ENCODE results near the gene RBMS3. TPM values are rescaled to one million over a fixed set of nuclear protein-coding genes. Genes with fewer than 3 reads are reported as not detected.
A peak's percentile ranks its signal among the peaks of the same experiment; 100 is the strongest.

RBMS3 gene
- total RNA-seq, 1 donor from 2014 or later = 47.6 TPM

- no peaks in the 10 kb centered on the region for H3K27me3 Mint-ChIP-seq (ENCODE audit: low read depth)
- TF ChIP-seq CTCF (IDR thresholded peaks at IDR 0.05) = no peak
- peaks cover 13% of the 10 kb centered on the region for H3K4me1 Mint-ChIP-seq (ENCODE audit: low read depth)
- H3K4me3 Mint-ChIP-seq (ENCODE audit: unreplicated experiment) = no peak overlapping the region
- H3K9me3 Mint-ChIP-seq (ENCODE audit: low read depth) = peaks cover 10% of the 10 kb centered on the region
- DNase-seq (ENCODE audit: low spot score) = no peak
- H3K36me3 Mint-ChIP-seq (ENCODE audit: low read depth) = peaks cover 11% of the 10 kb centered on the region
- H3K27ac Mint-ChIP-seq (ENCODE audit: unreplicated experiment) = no peak overlapping the region
Measured at GRCh38 chr3:29777869-29778268, 497.0 kb downstream of the RBMS3 start.

- Mint-ChIP-seq H3K36me3 (ENCODE audit: low read depth) (peaks cover 2% of the 10 kb centered on the region), H3K4me3 (ENCODE audit: unreplicated experiment) (no peak overlapping the region), H3K4me1 (ENCODE audit: low read depth) (no peaks in the 10 kb centered on the region), H3K27ac (ENCODE audit: unreplicated experiment) (no peak overlapping the region), H3K9me3 (ENCODE audit: low read depth) (peaks cover 18% of the 10 kb centered on the region), H3K27me3 (ENCODE audit: low read depth) (no peaks in the 10 kb centered on the region)
- DNase-seq (ENCODE audit: low spot score) = no peak
- no peak for TF ChIP-seq CTCF (IDR thresholded peaks at IDR 0.05)
Measured at GRCh38 chr3:29789686-29790085, 508.8 kb downstream of the RBMS3 start.

GRCh38 chr3:29796808-29797207, 515.9 kb downstream of the RBMS3 start:
- no peaks in the 10 kb centered on the region for H3K27me3 Mint-ChIP-seq (ENCODE audit: low read depth)
- no peaks in the 10 kb centered on the region for H3K9me3 Mint-ChIP-seq (ENCODE audit: low read depth)
- no peak for TF ChIP-seq CTCF (IDR thresholded peaks at IDR 0.05)
- no peak overlapping the region for H3K4me3 Mint-ChIP-seq (ENCODE audit: unreplicated experiment)
- H3K27ac Mint-ChIP-seq (ENCODE audit: unreplicated experiment) = no peak overlapping the region
- DNase-seq (ENCODE audit: low spot score) = no peak
- H3K36me3 Mint-ChIP-seq (ENCODE audit: low read depth) = peaks cover 2% of the 10 kb centered on the region
- H3K4me1 Mint-ChIP-seq (ENCODE audit: low read depth) = peaks cover 17% of the 10 kb centered on the region

GRCh38 chr3:29802057-29802456, 521.2 kb downstream of the RBMS3 start:
- Mint-ChIP-seq H3K4me3 (ENCODE audit: unreplicated experiment) (no peak overlapping the region), H3K36me3 (ENCODE audit: low read depth) (no peaks in the 10 kb centered on the region), H3K9me3 (ENCODE audit: low read depth) (no peaks in the 10 kb centered on the region), H3K27ac (ENCODE audit: unreplicated experiment) (peak overlapping the region; percentile 32), H3K4me1 (ENCODE audit: low read depth) (peaks cover 36% of the 10 kb centered on the region), H3K27me3 (ENCODE audit: low read depth) (no peaks in the 10 kb centered on the region)
- TF ChIP-seq CTCF (IDR thresholded peaks at IDR 0.05) = no peak
- DNase-seq (ENCODE audit: low spot score) = no peak

- no peaks in the 10 kb centered on the region for H3K36me3 Mint-ChIP-seq (ENCODE audit: low read depth)
- no peak for DNase-seq (ENCODE audit: low spot score)
- peaks cover 36% of the 10 kb centered on the region for H3K4me1 Mint-ChIP-seq (ENCODE audit: low read depth)
- no peak overlapping the region for H3K4me3 Mint-ChIP-seq (ENCODE audit: unreplicated experiment)
- no peak overlapping the region for H3K27ac Mint-ChIP-seq (ENCODE audit: unreplicated experiment)
- no peak for TF ChIP-seq CTCF (IDR thresholded peaks at IDR 0.05)
- no peaks in the 10 kb centered on the region for H3K9me3 Mint-ChIP-seq (ENCODE audit: low read depth)
- no peaks in the 10 kb centered on the region for H3K27me3 Mint-ChIP-seq (ENCODE audit: low read depth)
Measured at GRCh38 chr3:29804044-29804443, 523.2 kb downstream of the RBMS3 start.
